Stimulated activated effector memory CD8-positive, alpha-beta T cell treated with anti-CD3 and anti-CD28 coated beads, Interleukin-12 subunit alpha, Interleukin-12 subunit beta, amount 100 ng/mL, for 72 hours (primary cell): ENCODE data around the gene SUPT7L.

Experiments used
- ATAC-seq: fragments of 150-1000 bp; cut with Tn5 transposase; 2 replicates; pipeline ENCODE4 v1.10.0; 2021
- DNase-seq, 2 donors: peaks; one replicate each; pipeline ENCODE4 v3.0.0; 2021 to 2022; ENCODE audit warnings: low spot score in 2 of 2
- H3K27ac Mint-ChIP-seq: one replicate; pipeline ENCODE4 v1.8.0; 2022; ENCODE audit warnings: mild to moderate bottlenecking, mixed read lengths
- H3K36me3 Mint-ChIP-seq: one replicate; pipeline ENCODE4 v1.8.0; 2022; ENCODE audit warnings: mild to moderate bottlenecking, mixed read lengths
- H3K4me1 Mint-ChIP-seq: one replicate; pipeline ENCODE4 v1.8.0; 2022; ENCODE audit warnings: mixed read lengths
- H3K4me3 Mint-ChIP-seq: one replicate; pipeline ENCODE4 v1.8.0; 2022; ENCODE audit warnings: mild to moderate bottlenecking, mixed read lengths
- H3K9me3 Mint-ChIP-seq: one replicate; pipeline ENCODE4 v1.8.0; 2022; ENCODE audit warnings: mixed read lengths

SUPT7L gene, protein sequence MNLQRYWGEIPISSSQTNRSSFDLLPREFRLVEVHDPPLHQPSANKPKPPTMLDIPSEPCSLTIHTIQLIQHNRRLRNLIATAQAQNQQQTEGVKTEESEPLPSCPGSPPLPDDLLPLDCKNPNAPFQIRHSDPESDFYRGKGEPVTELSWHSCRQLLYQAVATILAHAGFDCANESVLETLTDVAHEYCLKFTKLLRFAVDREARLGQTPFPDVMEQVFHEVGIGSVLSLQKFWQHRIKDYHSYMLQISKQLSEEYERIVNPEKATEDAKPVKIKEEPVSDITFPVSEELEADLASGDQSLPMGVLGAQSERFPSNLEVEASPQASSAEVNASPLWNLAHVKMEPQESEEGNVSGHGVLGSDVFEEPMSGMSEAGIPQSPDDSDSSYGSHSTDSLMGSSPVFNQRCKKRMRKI

DNA sequence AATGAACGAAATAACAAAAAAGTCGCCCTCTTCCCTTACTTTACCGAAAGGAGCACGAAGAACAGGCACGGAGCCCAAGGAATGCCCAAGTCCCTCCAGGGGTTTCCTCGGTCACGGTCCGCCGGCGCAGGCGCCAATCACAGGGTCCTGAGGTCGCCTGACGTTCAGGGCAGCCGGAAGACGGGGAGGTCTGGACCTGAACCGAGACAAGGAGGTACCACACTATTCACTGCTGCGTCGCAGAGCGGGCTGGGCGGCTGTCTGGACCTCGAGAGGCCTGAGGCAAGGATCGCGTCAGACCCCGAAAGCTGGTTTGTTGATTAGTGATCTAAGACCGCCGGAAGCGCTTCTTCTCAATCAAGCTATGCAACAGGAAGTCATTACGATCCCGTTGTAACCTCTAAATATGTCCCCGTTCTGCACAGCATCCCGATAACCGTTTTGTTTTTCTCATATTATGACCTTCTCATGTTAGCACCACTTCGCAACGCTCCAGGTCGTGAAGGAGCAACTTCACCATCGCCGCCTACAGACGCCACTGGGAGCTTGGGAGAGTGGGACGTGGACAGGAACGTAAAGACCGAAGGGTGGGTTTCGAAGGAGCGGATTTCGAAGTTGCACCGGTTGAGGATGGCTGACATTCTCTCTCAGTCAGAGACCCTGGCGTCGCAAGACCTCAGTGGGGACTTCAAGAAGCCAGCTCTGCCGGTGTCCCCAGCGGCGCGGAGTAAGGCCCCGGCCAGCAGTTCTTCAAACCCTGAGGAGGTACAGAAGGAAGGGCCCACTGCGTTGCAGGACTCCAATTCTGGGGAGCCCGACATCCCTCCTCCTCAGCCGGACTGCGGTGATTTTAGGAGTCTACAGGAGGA is at the start of gene SUPT7L, which contains the start of gene SLC4A1AP:
Gene SUPT7L (minus strand): TSS at position 330 of the 869 bp plus-strand sequence. CDS start 1,422 bp downstream, outside the sequence.
Gene SLC4A1AP (plus strand): TSS at position 605 of the 869 bp plus-strand sequence. CDS start 26 bp downstream, at position 631.
- H3K27ac Mint-ChIP-seq = peak within 1 kb of the TSS; percentile 97
- ATAC-seq = peak; percentile 93
- DNase-seq = peak; percentile 66 to 93
- peak within 1 kb of the TSS; percentile 95 for H3K4me3 Mint-ChIP-seq
- no peaks in the 10 kb centered on the region for H3K9me3 Mint-ChIP-seq
- H3K4me1 Mint-ChIP-seq = peaks cover 28% of the 10 kb centered on the region
- peaks cover 78% of the 10 kb centered on the region for H3K36me3 Mint-ChIP-seq

DNA sequence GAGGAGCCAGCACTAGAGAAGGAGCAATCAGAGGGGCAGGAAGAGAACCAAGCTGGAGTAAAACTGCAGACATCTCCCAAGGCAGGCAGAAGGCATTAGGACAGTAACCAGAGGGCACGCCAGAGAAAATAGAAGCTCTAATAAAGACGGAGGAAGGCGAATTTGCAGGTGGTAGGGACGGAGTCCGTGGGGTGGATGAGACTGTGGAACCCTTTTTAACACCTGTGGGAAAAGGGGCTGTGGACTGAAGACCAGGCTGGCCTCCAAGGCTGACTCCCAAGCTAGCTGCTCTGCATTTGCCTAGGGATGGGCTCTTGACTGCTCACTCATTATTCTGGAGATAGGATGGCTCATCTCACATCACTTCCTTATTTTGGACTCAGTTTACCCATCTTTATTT is 49.8 kb upstream of the SUPT7L start:
- Mint-ChIP-seq H3K9me3 (no peaks in the 10 kb centered on the region), H3K36me3 (peaks cover 5% of the 10 kb centered on the region), H3K4me1 (peaks cover 35% of the 10 kb centered on the region), H3K4me3 (no peak overlapping the region), H3K27ac (peak overlapping the region; percentile 27)
- DNase-seq = no peak
- ATAC-seq = no peak

DNA sequence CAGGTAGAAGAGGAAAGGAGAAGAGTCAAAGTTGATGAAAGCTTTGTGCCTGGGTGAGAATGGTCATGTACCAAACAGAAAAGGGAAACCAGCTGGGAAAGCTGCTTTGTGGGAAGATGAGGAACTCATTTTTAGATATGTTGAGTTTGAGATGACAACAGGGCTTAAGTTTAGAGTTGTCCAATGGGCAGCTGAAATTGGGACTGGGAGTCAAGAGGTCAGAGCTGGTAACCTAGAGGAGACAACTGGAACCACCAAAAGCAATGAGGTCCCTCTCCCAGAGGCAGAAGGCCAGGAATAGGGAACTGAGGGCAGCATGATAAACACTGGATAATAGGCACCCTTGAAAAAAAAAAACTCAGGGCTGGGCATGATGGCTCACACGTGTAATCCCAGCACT is 49.1 kb upstream of the SUPT7L start:
- H3K4me1 Mint-ChIP-seq = peaks cover 37% of the 10 kb centered on the region
- no peak overlapping the region for H3K4me3 Mint-ChIP-seq
- DNase-seq (no peak), ATAC-seq (no peak)
- H3K9me3 Mint-ChIP-seq = no peaks in the 10 kb centered on the region
- peak overlapping the region; percentile 2 for H3K27ac Mint-ChIP-seq
- H3K36me3 Mint-ChIP-seq = peaks cover 5% of the 10 kb centered on the region

DNA sequence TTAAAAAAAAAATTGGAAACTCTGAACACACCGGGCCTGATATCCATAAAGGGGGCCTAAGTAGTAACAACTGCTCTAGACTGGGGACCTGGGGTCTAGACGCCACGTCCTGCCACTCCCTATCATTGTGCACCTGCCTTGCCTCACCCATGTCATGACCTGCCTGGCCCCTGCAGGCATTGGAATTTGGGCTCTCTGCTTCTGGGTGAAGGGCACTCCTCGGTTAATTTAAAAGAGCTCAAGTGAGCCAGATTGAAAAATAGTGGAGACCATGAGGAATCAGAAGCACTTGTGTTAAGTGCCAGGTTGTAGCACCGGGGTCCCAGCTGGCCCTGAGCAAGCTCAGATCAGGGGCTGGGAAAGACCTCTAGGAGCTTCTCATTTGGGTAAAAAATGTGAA is 48.4 kb upstream of the SUPT7L start:
- no peak overlapping the region for H3K4me3 Mint-ChIP-seq
- DNase-seq (no peak), ATAC-seq (no peak)
- H3K36me3 Mint-ChIP-seq = peaks cover 1% of the 10 kb centered on the region
- H3K27ac Mint-ChIP-seq = peak overlapping the region; percentile 2
- H3K9me3 Mint-ChIP-seq = no peaks in the 10 kb centered on the region
- peaks cover 36% of the 10 kb centered on the region for H3K4me1 Mint-ChIP-seq

DNA sequence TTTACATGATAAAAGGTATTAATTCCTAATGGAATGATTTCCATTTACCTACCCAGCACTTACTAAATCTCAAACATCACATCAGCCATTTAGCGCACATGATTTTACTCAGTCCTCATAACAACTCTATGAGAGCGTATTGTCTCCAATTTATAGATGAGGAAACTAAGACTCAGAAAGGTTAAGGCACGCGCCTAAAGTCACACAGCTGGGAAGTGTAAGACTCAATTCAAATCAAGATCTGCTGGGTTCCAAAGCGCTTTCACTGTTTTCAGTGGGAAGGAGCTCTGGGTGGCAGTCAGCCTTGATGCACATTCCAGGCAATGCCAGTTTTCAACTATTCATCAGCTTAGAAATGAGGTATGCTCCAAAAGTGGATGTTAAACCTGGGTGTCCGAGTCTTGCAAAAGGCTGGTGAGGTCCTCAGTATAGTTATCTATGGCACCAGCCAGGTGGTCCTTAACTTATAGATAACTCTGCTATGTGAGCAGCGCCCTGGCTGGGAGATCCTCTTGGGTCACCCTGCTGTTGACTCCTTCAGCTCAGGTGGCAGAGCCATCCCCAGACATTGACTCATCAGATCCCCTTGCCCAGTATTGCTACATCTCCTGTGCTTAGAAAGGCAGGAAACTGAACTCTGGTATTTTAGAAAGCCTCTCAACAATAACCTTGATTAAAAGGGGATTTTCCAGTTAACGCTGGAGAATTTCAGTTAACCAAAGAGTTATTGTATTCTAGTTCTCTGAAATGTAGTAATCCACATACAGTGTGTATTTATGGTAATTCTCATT is 47.4 kb upstream of the SUPT7L start:
- Mint-ChIP-seq H3K36me3 (no peaks in the 10 kb centered on the region), H3K4me3 (no peak overlapping the region), H3K4me1 (peaks cover 33% of the 10 kb centered on the region), H3K9me3 (no peaks in the 10 kb centered on the region), H3K27ac (no peak overlapping the region)
- ATAC-seq (peak; percentile 48), DNase-seq (no peak)

DNA sequence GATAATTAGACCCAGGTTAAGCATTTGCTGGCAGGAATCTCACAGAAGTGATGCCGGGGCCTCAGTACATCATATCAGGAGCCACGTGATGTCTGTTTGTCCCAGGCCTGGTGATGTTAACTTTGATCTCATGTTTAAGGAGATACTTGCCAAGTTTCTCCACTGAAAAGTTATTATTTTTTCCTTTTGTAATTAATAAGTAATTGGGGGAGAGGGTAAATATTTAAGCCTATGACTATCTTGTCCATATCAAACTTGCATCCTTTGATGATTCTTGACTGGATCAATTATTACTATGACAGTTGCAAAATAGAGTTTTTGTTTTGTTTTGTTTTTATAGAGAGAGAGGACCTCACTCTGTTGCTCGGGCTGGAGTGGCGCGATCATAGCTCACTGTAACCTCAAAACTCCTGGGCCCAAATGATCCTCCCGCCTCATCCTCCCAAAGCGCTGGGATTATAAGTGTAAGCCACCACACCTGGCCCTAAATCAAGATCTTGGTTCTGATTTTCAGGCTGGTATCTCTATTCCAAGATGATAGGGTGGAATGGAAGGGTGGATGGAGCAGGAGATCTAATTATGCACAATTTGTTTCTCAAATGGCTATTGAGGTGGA is 46.7 kb upstream of the SUPT7L start:
- H3K36me3 Mint-ChIP-seq = no peaks in the 10 kb centered on the region
- DNase-seq (no peak), ATAC-seq (no peak)
- peaks cover 40% of the 10 kb centered on the region for H3K4me1 Mint-ChIP-seq
- no peak overlapping the region for H3K4me3 Mint-ChIP-seq
- H3K9me3 Mint-ChIP-seq = no peaks in the 10 kb centered on the region
- H3K27ac Mint-ChIP-seq = peak overlapping the region; percentile 14

DNA sequence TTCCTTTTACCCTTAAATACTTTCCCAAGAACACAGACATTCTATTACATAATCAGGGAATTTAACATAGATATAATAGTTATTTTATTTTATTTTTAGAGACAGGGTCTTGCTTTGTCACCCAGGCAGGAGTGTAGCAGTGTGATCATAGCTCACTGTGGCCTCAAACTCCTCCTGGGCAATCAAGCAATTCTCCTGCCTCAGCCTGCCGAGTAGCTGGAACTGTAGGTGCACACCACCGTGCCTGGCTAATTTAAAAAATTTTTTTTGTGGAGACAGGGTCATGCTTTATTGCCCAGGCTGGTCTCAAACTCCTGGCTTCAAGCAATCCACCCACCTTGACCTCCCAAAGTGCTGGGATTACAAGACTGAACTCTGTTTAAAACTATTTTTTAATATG is 45.9 kb upstream of the SUPT7L start:
- peaks cover 40% of the 10 kb centered on the region for H3K4me1 Mint-ChIP-seq

DNA sequence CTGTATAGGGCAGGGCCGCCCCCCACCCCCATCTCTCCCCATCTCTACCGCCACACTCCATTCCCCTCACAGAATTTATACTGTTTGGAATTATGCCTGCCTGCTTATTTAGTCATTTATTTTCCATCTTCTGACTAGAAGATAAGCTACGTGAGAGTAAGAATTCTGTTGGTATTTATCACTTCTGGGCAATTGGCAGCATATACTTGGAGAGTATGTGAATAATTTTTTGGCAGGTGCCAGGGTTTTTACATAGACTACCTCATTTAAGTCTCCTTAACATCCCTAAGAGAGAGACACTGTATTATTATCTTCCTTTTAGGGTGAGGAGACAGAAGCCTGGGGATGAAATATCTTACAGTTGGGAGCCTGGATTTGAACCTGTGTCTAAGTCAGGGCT is 45.3 kb upstream of the SUPT7L start:
- no peaks in the 10 kb centered on the region for H3K9me3 Mint-ChIP-seq
- no peak for ATAC-seq

More for the DNA sequence above, 45.9 kb upstream of the SUPT7L start:
- ATAC-seq = no peak
- Mint-ChIP-seq H3K9me3 (no peaks in the 10 kb centered on the region), H3K27ac (no peak overlapping the region), H3K36me3 (no peaks in the 10 kb centered on the region), H3K4me3 (no peak overlapping the region)
- no peak for DNase-seq

DNA sequence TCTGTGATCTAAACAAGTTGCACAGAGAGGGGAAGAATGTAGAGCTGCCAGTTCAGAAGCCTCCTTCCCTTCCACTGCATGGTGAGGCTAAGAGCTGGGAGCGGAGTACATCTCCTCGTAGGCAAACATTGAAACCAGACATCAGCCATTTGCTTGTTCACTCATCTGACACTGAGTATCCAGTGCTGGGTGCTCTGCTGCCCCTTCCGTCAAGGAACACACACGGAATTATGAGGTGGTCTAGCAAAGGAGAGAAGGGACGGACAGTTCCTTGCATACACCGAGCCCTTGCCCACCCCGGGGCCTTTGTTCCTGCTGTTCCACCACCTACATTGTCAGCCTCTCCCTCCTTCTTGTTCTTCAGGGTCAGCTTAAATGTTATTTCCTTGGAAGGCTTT is 44.8 kb upstream of the SUPT7L start:
- no peaks in the 10 kb centered on the region for H3K9me3 Mint-ChIP-seq
- DNase-seq (no peak), ATAC-seq (no peak)
- H3K4me1 Mint-ChIP-seq = peaks cover 47% of the 10 kb centered on the region
- no peak overlapping the region for H3K27ac Mint-ChIP-seq
- H3K4me3 Mint-ChIP-seq = no peak overlapping the region
- H3K36me3 Mint-ChIP-seq = no peaks in the 10 kb centered on the region

More for the DNA sequence above, 45.3 kb upstream of the SUPT7L start:
- H3K27ac Mint-ChIP-seq = no peak overlapping the region
- H3K36me3 Mint-ChIP-seq = no peaks in the 10 kb centered on the region
- peaks cover 43% of the 10 kb centered on the region for H3K4me1 Mint-ChIP-seq
- H3K4me3 Mint-ChIP-seq = no peak overlapping the region
- DNase-seq = no peak

DNA sequence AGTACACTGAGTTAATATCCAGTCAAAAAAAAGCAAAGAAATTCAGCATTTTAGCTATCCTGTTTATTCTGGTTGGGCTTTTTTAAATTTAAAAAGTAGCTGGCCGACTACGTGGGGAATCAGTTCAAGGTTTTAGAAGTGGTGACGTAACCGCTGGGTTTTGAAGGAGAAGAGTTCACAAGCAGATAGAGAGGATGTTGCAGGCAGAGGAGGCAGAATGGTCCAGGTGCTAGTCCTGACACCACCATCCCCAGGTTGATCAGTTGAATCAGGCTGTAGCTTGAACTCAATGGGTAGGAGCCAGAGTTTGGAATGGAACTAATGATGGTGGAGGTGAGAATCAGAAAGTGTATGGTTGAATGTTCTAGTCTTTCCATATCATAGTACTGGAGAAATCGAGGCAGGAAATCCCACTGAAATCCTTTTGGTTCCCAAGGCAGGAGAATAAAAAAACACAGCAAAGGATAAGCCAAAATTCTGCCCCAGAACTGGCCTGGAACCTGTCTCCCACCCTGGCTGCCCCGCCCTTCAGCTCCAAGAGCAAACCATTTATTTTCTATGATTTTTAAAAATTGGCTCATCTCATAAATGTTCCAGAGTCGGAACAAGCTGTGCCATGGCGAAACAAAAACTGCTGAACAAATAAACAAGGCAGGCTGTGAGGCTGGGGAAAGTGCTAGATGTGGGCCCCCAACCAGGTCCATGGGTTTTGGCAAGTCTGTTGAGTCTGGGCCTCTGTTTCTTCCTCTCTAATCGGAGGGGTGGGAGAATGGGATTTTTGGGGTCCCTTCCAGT is 44.2 kb upstream of the SUPT7L start:
- Mint-ChIP-seq H3K4me1 (peaks cover 53% of the 10 kb centered on the region), H3K27ac (no peak overlapping the region), H3K9me3 (no peaks in the 10 kb centered on the region), H3K36me3 (no peaks in the 10 kb centered on the region), H3K4me3 (no peak overlapping the region)
- DNase-seq (no peak), ATAC-seq (no peak)

DNA sequence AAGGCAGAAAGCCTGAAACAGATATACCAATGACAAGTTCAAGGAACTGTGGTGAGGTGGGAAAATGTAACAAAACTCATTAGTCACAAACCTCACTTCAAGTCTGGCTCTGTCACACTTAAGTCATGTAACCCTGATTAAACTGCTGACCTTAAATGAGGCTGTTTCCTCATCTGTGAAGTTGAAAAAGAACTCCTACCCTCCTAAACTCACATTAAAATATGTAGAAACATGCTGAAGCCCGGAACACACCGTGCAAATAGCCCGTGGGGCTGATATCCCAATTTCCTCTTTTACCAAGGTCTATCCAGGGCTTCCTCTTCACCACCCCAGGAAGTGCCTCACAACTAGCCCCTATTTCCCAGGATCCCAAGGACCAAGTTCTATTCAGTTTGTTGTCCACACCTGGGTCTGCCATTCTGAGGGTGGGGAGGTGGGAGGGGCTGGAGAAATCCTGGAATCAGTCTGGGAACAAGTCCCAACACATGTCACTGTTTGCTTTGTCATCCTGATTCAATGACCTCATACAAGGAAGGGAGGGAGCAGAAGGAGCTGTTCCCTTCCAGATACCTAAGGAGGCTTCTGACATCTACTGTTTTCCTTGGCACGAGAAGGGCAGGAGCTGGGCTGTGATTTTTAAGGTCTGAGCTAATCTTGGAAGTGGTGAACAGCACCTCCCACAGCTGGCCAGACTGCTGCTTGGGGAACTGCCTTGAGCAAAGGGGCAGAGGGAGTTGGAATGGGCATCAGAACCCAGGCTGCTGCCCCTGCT is 42.6 kb upstream of the SUPT7L start:
- no peaks in the 10 kb centered on the region for H3K36me3 Mint-ChIP-seq
- DNase-seq = no peak
- peak overlapping the region; percentile 78 for H3K27ac Mint-ChIP-seq
- no peaks in the 10 kb centered on the region for H3K9me3 Mint-ChIP-seq
- ATAC-seq = peak; percentile 96
- H3K4me3 Mint-ChIP-seq = peak overlapping the region; percentile 23
- peaks cover 44% of the 10 kb centered on the region for H3K4me1 Mint-ChIP-seq

DNA sequence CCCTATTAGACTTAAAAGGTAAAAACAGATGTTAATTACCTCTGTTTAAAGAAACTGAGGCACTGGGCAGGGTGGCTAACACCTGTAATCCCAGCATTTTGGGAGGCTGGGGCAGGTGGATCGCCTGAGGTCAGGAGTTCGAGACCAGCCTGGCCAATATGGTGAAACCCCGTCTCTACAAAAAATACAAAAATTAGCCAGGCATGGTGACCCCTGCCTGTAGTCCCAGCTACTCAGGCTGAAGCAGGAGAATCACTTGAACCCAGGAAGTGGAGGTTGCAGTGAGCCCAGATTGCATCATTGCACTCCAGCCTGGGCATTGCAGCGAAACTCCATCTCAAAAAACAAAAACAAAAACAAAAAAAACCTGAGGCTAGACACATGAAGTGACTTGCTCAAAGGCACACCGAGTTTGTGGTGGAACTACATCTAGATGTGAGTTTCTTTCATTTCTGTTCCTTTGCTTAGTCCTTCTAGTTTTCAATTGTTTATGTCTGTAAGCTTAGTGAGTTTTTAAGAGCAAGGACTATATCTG is 41.0 kb upstream of the SUPT7L start:
- H3K4me1 Mint-ChIP-seq = peaks cover 44% of the 10 kb centered on the region
- no peaks in the 10 kb centered on the region for H3K9me3 Mint-ChIP-seq
- no peak overlapping the region for H3K4me3 Mint-ChIP-seq
- DNase-seq (no peak), ATAC-seq (no peak)
- H3K27ac Mint-ChIP-seq = no peak overlapping the region
- H3K36me3 Mint-ChIP-seq = peaks cover 6% of the 10 kb centered on the region

DNA sequence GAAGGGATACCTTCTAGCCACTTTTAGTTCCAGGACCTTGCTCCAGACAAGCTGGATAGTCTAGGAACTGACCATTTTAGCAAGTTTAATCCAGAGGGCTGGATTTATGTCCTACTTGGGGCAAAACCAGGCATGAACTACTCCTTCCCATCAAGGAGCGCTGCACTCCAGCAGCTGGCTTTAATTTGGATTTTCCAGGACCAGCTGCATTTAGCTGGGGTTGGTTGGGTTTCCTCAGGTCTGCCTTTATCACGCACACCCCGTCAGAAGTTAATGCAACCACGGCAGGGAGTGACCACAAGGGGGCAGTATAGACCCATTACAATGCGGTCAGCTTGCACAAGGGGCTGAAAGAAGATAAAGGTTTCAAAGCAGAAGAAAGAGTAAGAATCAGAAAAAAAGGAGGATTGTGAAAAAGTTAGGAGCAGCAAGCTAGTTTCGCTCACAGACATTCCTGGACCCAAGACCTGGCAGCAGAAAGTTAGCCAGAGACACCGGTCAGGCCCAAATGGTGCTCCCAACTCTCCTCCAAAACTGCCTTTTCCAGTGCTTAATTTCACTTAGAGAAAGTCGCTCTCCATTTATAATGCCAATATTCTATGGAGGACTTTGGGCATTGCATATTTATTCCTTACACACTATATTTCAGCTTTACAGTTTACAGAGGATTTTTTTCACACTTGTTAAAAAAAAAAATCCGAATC is 40.4 kb upstream of the SUPT7L start:
- Mint-ChIP-seq H3K27ac (no peak overlapping the region), H3K4me3 (no peak overlapping the region), H3K36me3 (peaks cover 6% of the 10 kb centered on the region), H3K4me1 (peaks cover 44% of the 10 kb centered on the region), H3K9me3 (no peaks in the 10 kb centered on the region)
- DNase-seq (peak; percentile 81 to 91), ATAC-seq (peak; percentile 76)
